GM19328 (cell line): ENCODE data around the gene PARL.
"Not testable (repeated sequence)": the region's sequence is repeated elsewhere in the genome, so short reads cannot be mapped to it uniquely, and the experiment has no call there.

Experiments used
- ATAC-seq: cut with Tn5 transposase; IDR thresholded peaks from one replicate; pipeline ENCODE4 v1.9.1; 2021; ENCODE audit warnings: mild to moderate bottlenecking, moderate library complexity; ENCODE audit not compliant: unreplicated experiment

PARL gene

GRCh38 chr3:183796372-183796771, 88.3 kb downstream of the PARL start:
- ATAC-seq = no peak

- no peak for ATAC-seq
These were observed 90.2 kb downstream of the PARL start for GRCh38 chr3:183794452-183794851.

GRCh38 chr3:183792976-183793375, 91.7 kb downstream of the PARL start:
- ATAC-seq = no peak

- ATAC-seq = no peak
These were observed 94.0 kb downstream of the PARL start for GRCh38 chr3:183790700-183791099.

- no peak for ATAC-seq
These were observed 94.9 kb downstream of the PARL start for GRCh38 chr3:183789826-183790225.

- not testable (repeated sequence) for ATAC-seq
These were observed 100.2 kb downstream of the PARL start for GRCh38 chr3:183784503-183784902.

GRCh38 chr3:183782576-183783276, 102.0 kb downstream of the PARL start:
- no peak for ATAC-seq

GRCh38 chr3:183781246-183781645, 103.4 kb downstream of the PARL start:
- ATAC-seq = no peak

GRCh38 chr3:183779896-183780465, 104.7 kb downstream of the PARL start:
- no peak for ATAC-seq
